Lung (tissue), 12 donors: ENCODE data around the gene ADGRV1. TPM values are rescaled to one million over a fixed set of nuclear protein-coding genes. Genes with fewer than 3 reads are reported as not detected.

Experiments
- ATAC-seq: fragments of 200-7000 bp; cut with Tn5 transposase; one replicate; pipeline ENCODE4 v1.9.1; 2020; ENCODE audit warnings: moderate number of reproducible peaks; ENCODE audit not compliant: insufficient read depth, low FRiP score
- DNase-seq, 3 donors: peaks; one replicate each; pipeline ENCODE4 v3.0.0-alpha.2; 2013 to 2017
- H3K27ac ChIP-seq, 2 donors: one replicate each; pipeline ENCODE4 v1.5.1; 2013; ENCODE audit warnings: mild to moderate bottlenecking in 2 of 2, moderate library complexity in 2 of 2, control low read depth in 1 of 2, inconsistent platforms in 1 of 2, low read depth in 1 of 2, low read length in 1 of 2
- H3K27me3 ChIP-seq, 3 donors: one replicate each; pipeline ENCODE4 v1.5.1; 2013; ENCODE audit warnings: low read length in 2 of 3; ENCODE audit not compliant: control insufficient read depth in 3 of 3, insufficient read depth in 3 of 3
- H3K36me3 ChIP-seq, 4 donors: one replicate each; pipeline ENCODE4 v1.5.1; 2013; ENCODE audit warnings: low read length in 4 of 4, mild to moderate bottlenecking in 1 of 4, moderate library complexity in 1 of 4; ENCODE audit not compliant: control insufficient read depth in 4 of 4, insufficient read depth in 4 of 4
- H3K4me1 ChIP-seq, 5 donors: one replicate each; pipeline ENCODE4 v1.5.1; 2013; ENCODE audit warnings: low read length in 5 of 5, mild to moderate bottlenecking in 2 of 5, moderate library complexity in 1 of 5; ENCODE audit not compliant: control insufficient read depth in 5 of 5, insufficient read depth in 5 of 5
- H3K4me3 ChIP-seq: one replicate; pipeline ENCODE4 v1.5.1; 2013; ENCODE audit warnings: mild to moderate bottlenecking, control low read depth, moderate library complexity
- H3K9ac ChIP-seq, 2 donors: one replicate each; pipeline ENCODE4 v1.5.1; 2013; ENCODE audit warnings: low read length in 2 of 2, control low read depth in 1 of 2; ENCODE audit not compliant: insufficient read depth in 1 of 2
- H3K9me3 ChIP-seq, 4 donors: one replicate each; pipeline ENCODE4 v1.5.1; 2013; ENCODE audit warnings: low read length in 3 of 4, mild to moderate bottlenecking in 1 of 4, moderate library complexity in 1 of 4; ENCODE audit not compliant: control insufficient read depth in 4 of 4, insufficient read depth in 3 of 4
- CTCF ChIP-seq: IDR thresholded peaks from 2 replicates; pipeline ENCODE4 v1.5.1; 2012; ENCODE audit warnings: mild to moderate bottlenecking; ENCODE audit errors: control extremely low read depth, extremely low read depth
- WGBS, 2 donors: extraction: QIAGEN DNeasy Blood & Tissue Kit; methylation state at CpG; one replicate each; pipeline ENCODE4 v1.1.7; 2013; 5-methylcytosine and 5-hydroxymethylcytosine counted together
- polyA plus RNA-seq, 2 donors: library from polyadenylated mRNA; stranded (reverse); fragments of 200-250 nt; gene quantifications; one replicate each; pipeline ENCODE4 v1.2.1, GENCODE V29; 2013
- total RNA-seq, 2 donors: library from RNA; depleted of rRNA in 1 of 2; stranded (reverse); fragments of >200 nt in 1 of 2; gene quantifications; one replicate each; pipeline ENCODE4 v1.2.1, GENCODE V29; 2014 to 2021
- donor health status: control.
- donor health status: control.
- donor health status: Bipolar disorder and iron deficiency.
- donor health status: healthy.
- donor health status: DM: yes; HTN: yes; CAD: no.

ADGRV1 gene
- total and polyA plus RNA-seq, 4 donors, result 3.6 to 66.2 (median 28.2) TPM

GRCh38 chr5:91126888-91127287 is 568.3 kb downstream of the ADGRV1 start:
- Histone ChIP-seq H3K9me3 (no peaks in the 10 kb centered on the region), H3K9ac (peak overlapping the region; percentile 13 to 14), H3K27ac (peak overlapping the region in 1 of 2 donors; percentile 23), H3K27me3 (no peaks in the 10 kb centered on the region), H3K4me3 (no peak overlapping the region), H3K36me3 (no peaks in the 10 kb centered on the region), H3K4me1 (peaks cover 2 to 29% (median 16%) of the 10 kb centered on the region in 5 donors)
- WGBS, 2 donors, result 75 to 87% methylated on average over 2 of the region's 2 CpGs
- ATAC-seq (no peak), DNase-seq (no peak)
- TF ChIP-seq CTCF, result no peak

- Histone ChIP-seq H3K9me3 (no peaks in the 10 kb centered on the region), H3K4me1 (peaks cover 2 to 26% (median 16%) of the 10 kb centered on the region in 5 donors), H3K27me3 (no peaks in the 10 kb centered on the region), H3K36me3 (no peaks in the 10 kb centered on the region), H3K9ac (no peak overlapping the region), H3K27ac (no peak overlapping the region), H3K4me3 (no peak overlapping the region)
- ATAC-seq (no peak), DNase-seq (no peak)
- 40 to 88% methylated on average over 1 of the region's 1 CpG for WGBS, 2 donors
- no peak for TF ChIP-seq CTCF
Observed at GRCh38 chr5:91127456-91128081, 569.0 kb downstream of the ADGRV1 start.

GRCh38 chr5:91128604-91129003 is 570.0 kb downstream of the ADGRV1 start:
- DNase-seq (no peak), ATAC-seq (no peak)
- 94 to 97% methylated on average over 1 of the region's 1 CpG for WGBS, 2 donors
- Histone ChIP-seq H3K9ac (no peak overlapping the region), H3K27me3 (no peaks in the 10 kb centered on the region), H3K4me1 (peaks cover 2 to 24% (median 16%) of the 10 kb centered on the region in 5 donors), H3K27ac (no peak overlapping the region), H3K4me3 (no peak overlapping the region), H3K36me3 (no peaks in the 10 kb centered on the region), H3K9me3 (no peaks in the 10 kb centered on the region)
- TF ChIP-seq CTCF, result no peak

- Histone ChIP-seq H3K27ac (no peak overlapping the region), H3K9ac (no peak overlapping the region), H3K27me3 (no peaks in the 10 kb centered on the region), H3K9me3 (no peaks in the 10 kb centered on the region), H3K36me3 (no peaks in the 10 kb centered on the region), H3K4me1 (peaks cover 2 to 24% (median 16%) of the 10 kb centered on the region in 5 donors), H3K4me3 (no peak overlapping the region)
- no peak for ATAC-seq
- DNase-seq, result no peak
- TF ChIP-seq CTCF, result no peak
- WGBS, 2 donors, result 98 to 100% methylated on average over 1 of the region's 1 CpG
Observed at GRCh38 chr5:91129748-91130147, 571.2 kb downstream of the ADGRV1 start.
